Fibroblast of lung (primary cell): ENCODE data around the gene PRMT5.

Experiments
- EZH2 ChIP-seq: IDR thresholded peaks from 2 replicates; pipeline ENCODE4 v1.5.1; 2012; ENCODE audit warnings: low read length, control low read depth, mild to moderate bottlenecking; ENCODE audit errors: missing control alignments
- TF ChIP-seq, protein P1 (sequence below), 2 donors: IDR thresholded peaks in 1 of 2; conservative IDR thresholded peaks in 1 of 2; 1 replicate in 1 of 2; 2 replicates in 1 of 2; pipeline ENCODE4 v1.5.1; 2011 to 2012; ENCODE audit warnings: low read length in 2 of 2, control low read depth in 1 of 2, inconsistent platforms in 1 of 2, low read depth in 1 of 2, mild to moderate bottlenecking in 1 of 2

GRCh38 chr14:22884738-22885523 is 44.2 kb downstream of the PRMT5 start:
- TF ChIP-seq, protein P1, sequence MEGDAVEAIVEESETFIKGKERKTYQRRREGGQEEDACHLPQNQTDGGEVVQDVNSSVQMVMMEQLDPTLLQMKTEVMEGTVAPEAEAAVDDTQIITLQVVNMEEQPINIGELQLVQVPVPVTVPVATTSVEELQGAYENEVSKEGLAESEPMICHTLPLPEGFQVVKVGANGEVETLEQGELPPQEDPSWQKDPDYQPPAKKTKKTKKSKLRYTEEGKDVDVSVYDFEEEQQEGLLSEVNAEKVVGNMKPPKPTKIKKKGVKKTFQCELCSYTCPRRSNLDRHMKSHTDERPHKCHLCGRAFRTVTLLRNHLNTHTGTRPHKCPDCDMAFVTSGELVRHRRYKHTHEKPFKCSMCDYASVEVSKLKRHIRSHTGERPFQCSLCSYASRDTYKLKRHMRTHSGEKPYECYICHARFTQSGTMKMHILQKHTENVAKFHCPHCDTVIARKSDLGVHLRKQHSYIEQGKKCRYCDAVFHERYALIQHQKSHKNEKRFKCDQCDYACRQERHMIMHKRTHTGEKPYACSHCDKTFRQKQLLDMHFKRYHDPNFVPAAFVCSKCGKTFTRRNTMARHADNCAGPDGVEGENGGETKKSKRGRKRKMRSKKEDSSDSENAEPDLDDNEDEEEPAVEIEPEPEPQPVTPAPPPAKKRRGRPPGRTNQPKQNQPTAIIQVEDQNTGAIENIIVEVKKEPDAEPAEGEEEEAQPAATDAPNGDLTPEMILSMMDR (conservative IDR thresholded peaks at IDR 0.05 in 1 of 2, IDR thresholded peaks at IDR 0.05 in 1 of 2; ENCODE audit: low read depth in 1 of 2, low read length in 2 of 2), result no peak
- TF ChIP-seq EZH2, result no peak
